NCI-H446 treated with DMSO at 0.1 percent for 48 hours (cell line): ENCODE measurements around the gene KCTD13.
"Not testable (repeated sequence)": the region's sequence is repeated elsewhere in the genome, so short reads cannot be mapped to it uniquely, and the experiment has no call there.

Experiments used
- DNase-seq: peaks from one replicate; lab custom pipeline; 2025; lab: John Stamatoyannopoulos, UW

The KCTD13 gene

DNA sequence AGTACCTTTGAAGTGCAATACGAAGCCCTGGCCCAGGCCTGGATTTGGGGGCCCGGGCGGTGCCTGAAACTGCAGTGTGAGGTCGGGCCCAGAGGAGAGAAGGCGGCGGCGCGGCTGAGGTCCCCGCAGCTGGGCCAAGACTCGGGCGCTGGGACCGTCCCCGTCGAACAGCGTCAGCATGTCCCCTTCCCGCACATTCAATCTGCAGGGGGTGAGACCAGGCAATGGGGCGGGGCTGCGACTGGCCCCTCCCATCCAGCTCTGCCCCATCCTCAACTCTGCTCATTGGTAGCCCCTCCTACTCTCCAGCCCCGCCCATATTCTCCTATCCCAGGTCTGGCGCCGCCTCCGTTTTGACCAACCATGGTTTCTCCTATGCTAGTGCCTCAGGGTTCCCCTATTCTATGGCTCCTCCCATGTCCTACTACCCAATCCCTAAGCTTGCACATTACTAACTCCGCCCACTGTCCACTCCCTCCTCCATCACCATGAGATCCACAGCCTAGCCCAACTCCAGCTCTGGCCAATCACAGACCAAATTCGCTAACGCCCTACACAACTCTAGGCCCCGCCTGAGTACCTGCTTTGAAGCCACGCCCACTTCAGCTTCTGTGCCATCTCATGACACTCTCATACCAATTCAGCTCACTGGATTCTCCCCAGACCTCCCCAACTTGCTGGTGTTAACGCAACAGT, 48.6 kb downstream of the KCTD13 start:
- DNase-seq: no peak

GRCh38 chr16:29876594-29877249, 49.3 kb downstream of the KCTD13 start:
- DNase-seq: no peak

DNA sequence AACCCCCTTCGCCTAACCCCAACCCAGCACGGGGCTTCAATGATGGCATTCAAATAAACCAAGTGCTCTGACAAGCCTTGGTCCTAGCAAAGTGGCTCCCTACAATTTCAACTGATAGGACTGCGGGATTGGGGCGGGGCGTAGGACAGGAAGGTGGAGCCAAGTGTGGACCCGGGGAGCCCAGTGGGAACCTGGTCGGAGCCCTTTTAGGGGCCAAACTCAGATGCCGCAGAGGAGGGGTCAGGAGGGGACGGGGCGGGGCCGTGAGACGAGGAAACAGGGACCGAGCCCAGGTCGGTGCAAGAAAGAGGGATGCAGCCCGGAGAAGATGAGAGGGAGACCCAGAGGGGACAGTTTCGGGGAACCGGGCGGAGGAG, 49.8 kb downstream of the KCTD13 start:
- no peak for DNase-seq

GRCh38 chr16:29875206-29875605, 50.8 kb downstream of the KCTD13 start:
- DNase-seq: no peak

- no peak for DNase-seq
Measured at GRCh38 chr16:29873319-29873718, 52.7 kb downstream of the KCTD13 start.

DNA sequence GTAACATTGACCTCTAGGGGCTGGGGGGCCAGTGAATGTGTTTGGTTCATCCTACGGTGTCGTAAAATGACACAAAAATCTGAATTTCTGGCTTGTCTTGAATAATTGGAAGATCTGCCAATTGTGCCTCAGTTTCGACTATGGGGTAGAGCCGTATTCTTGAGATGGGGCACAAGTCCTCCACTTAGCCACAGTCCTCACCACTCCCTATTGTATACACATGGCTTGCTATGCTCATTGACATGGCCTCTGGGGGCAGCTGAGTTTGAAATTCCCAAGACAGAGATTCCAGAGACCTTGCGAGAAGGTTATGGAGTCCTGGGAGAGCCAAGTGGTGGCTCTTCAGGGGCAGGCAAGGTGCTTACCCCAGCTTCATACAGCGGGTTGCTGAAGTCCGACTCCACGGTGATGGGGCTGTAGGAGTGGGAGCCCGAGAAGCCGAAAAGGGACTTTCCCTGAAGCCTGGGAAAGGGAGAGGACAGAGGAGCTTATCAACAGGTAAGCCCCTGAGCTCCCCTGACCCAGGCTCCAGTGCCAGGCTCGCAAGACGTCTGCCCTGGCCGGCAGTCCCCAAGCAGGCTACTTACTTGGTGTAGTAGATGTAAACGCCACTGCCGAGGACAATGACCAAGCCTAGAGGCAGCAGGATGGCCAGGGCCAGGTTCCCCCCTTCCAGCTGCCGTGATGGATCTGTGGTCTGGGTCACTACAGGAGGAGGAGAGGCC, 54.0 kb downstream of the KCTD13 start:
- DNase-seq: no peak

DNA sequence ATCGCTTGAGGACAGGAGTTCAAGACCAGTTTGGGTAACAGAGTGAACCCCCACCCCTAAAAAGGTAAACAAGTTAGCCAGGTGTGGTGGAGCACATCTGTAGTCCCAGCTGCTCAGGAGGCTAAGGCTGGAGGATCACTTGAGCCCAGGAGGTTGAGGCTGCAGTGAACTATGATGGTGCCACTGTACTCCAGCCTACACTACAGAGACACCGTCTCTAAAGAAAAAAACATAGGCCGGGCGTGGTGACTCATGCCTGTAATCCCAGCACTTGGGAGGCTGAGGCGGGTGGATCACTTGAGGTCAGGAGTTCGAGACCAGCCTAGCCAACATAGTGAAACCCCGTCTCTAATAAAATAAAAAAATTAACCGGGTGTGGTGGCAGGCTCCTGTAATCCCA, 57.0 kb downstream of the KCTD13 start:
- not testable (repeated sequence) for DNase-seq

GRCh38 chr16:29868396-29869009, 57.5 kb downstream of the KCTD13 start:
- no peak for DNase-seq

GRCh38 chr16:29864205-29864604, 61.8 kb downstream of the KCTD13 start:
- DNase-seq: no peak

DNA sequence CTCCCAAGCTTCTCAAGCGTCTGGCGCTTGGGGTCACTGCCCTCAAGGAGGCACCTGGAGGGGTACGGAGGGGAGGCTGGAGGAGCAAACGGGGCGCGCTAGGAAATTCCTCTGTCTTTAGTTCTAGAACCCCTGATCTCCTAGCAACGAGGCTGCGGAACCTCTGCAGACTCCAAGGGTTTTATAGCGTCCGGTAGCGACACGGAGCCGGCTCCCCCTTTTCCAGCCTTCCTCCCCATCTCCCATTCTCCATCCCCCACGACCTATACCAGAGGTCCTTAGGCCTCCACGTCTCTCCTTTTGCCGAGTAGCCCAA, 62.4 kb downstream of the KCTD13 start:
- no peak for DNase-seq

DNA sequence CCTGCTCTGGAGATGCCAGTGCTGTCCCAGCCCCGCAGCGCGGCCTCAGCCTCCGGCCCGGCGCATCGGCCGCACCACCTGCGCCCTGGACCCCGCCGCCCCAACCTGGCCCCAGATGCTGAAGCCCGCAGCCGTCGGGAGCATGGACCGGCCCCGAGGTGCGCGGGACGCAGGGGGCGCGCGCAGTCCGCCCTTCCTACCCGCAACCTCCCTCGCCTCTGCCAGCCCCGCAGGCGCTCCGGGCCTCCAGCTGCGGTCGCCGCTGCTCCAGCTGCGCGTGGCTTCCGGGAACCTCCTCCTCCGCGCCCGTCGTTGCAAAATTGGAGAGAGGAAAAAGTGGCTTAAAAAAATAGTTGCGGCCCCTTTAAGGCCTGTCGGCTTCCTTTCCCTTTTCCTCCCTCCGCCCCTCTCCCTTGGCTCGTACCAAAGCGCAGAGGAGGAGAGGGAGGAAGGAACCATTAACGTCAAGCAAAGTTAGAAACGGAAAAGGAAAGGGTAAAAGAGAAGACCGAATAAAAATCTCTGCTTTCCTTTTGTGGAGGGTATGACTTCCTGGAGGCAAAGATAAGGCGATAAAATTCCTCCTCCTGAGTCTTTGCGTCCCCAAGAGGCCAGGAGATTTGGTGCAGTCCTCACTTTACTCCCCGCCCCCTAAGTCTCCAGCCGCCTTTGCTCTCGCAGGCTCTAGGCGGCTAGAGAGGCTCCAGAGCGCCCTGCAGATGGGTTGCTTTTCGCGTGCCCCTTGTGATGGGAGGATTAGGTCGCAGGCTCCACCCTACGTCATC, 63.0 kb downstream of the KCTD13 start, which contains the start of gene CDIPT:
TSS of gene CDIPT (minus strand) at position 343 of the 785 bp plus-strand sequence. CDS start 369 bp downstream, outside the sequence.
- peak; percentile 89 for DNase-seq

DNA sequence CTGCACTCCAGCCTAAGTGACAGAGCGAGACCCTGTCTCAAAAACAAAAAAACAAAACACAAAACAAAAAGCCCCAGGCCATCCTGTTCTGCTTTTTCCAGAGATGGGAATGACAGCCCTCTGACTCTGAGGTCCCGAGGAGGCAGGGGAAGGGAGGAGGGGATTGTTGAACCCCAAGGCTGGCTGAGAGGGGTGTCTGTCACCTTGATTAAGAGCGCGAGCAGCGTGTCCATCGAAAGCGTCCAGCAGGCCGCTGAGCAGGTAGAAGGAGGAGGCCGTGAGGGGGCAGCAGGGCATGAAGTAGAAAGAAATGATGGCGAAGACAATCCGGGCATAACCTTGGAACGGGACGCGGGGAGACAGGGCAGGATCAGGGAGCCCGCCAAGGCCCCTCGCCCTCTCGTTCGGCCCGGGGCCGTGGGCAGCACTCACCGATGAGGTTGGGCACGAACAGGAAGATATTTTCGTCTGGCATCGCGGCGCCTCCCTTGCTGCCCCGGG, 63.6 kb downstream of the KCTD13 start:
- no peak for DNase-seq

DNA sequence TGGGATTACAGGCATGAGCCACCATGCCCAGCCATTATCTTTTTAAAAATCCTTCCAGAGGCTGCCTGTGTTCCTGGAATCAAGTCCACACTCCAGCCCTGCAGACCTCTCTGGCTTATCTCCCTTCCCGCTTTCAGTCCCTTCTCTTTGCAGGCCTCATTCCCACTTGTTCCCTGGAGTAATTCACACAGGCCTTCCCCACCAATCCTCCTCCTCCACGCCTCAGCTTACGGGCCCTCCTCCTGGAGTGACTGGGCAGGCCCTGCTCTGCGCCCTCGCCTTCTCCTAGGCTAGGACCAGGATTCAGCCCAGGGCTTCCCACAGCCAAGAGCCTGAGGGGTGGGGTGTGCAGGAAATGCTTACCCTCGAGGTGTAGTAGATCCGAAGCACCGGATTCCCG, 65.8 kb downstream of the KCTD13 start:
- no peak for DNase-seq

DNA sequence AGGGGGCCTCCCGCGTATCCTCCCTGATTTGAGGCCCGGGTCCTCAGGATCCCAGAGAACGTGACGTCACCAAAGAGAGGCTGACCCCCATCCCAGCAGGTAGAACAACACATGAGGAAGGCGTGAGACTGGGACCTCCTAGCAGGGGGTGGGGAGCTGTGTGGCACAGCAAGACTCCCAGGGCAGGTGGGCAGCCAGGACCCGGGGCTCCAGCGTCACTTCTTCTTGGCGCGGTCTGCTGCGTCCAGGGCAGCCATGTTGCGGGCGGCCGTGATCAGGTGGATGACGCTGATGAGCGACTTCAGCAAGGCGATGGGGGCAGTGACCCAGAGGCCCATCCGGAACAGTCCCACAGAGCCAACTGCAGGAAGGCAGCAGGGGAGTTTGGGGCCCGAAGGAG, 67.1 kb downstream of the KCTD13 start:
- no peak for DNase-seq

DNA sequence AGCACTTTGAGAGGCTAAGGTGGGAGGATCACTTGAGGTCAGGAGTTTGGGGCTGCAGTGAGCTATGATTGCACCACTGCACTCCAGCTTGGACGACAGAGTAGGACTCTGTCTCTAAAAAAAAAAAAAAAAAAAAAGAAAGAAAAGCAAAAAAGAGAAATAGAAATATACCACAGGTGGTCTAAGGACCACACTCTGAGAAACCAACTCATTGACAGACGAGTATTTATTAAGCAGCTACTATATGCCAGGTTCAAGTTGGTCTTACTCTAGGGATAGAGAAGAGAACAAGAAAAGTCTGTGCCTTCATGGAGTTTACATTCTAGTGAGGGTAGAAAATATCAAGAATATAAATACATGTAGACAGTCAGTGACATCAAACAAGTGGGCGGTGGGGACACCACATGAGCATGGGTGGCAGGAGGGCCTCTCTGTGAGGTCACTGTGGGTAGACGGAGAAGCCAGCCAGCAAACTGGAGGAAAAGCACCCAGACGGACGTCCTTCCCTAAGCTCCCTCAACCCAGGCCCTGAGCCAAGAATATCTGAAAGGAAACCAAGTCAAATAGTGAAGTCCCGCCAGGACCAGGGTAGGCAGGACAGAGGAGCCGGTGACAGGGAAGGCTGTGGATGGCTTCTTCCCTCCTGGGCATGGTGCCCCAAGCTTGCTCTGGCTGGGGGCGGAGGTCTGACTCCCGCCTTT, 67.7 kb downstream of the KCTD13 start:
- DNase-seq: no peak

DNA sequence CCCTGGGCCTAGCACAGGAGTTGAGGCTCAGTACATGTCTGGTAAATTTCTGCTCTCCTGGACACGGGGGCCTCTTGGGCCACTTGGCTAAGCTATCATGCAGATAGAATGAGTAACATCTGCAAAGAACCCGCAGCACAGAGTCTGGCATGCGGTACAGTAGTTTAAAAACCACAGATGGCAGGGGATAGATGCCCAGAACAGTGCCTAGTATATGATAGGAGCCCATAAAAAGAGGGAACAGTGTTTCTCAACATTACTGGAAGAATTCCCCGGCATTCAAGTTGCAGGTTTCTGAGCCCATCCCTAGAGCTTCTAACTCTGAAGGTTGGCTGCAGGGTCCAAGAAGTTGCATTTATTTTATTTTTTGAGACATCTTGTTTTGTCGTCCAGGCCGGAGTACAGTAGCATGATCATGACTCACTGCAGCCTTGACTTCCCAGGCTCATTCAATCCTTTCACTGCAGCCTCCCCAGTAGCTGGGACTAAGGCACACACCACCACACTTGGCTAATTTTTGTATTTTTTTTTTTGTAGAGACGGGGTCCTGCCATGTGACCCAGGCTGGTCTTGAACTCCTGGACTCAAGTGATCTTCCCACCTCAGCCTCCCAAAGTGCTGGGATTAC, 68.8 kb downstream of the KCTD13 start:
- DNase-seq: peak; percentile 48
